ENCODE data around the gene GPR161.
"Not testable (repeated sequence)": the region's sequence is repeated elsewhere in the genome, so short reads cannot be mapped to it uniquely, and the experiment has no call there.

Gene GPR161

DNA sequence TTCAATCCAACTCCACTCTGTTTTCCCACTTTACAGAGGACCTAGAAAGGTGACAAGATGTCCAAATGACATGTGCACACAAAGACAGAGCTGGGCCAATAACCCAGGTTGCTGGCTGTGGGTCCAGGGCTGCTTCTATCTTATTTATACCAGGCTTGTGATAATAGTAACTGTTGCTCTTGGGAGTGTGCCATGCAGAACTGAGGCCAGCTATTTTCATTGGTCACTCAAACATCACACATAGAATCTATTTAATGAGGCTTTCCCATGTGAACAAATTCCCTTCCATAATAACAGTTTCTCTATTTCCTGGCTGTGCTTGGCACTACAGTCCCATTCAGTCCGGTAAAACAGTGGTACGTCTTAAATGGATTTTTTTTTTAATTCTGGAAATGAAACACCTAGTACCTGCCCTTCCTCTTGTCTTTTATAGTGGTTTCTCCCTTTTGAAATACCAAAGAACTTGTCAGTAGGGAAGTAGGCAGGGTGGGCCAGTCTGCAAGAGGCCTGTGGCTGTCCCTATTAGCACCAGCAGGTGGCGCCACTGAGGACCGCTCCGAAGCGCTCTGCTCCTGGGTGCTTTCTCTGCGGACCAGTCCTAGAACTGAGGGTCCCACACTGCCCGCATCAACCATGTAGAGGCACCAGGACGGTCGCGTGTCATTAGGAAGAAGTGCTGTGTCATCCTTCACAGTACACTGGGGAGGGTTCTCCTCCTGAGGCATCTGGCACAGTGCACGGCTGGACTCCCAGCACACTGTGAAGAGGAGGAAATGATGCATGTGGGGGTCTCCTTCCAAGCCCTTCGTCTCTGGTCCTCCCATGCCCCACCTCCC, 52.1 kb downstream of the GPR161 start:
- DNase-seq, result no peak

GRCh38 chr1:168083456-168084325, 53.0 kb downstream of the GPR161 start:
- DNase-seq, result no peak

GRCh38 chr1:168082008-168082876, 54.5 kb downstream of the GPR161 start:
- peak; percentile 47 for DNase-seq

GRCh38 chr1:168081373-168082007, 55.2 kb downstream of the GPR161 start:
- DNase-seq, result no peak

GRCh38 chr1:168079761-168080160, 57.0 kb downstream of the GPR161 start:
- DNase-seq, result no peak

GRCh38 chr1:168069384-168069783, 67.3 kb downstream of the GPR161 start:
- DNase-seq, result no peak

- DNase-seq, result no peak
Observed at GRCh38 chr1:168065506-168065905, 71.2 kb downstream of the GPR161 start.

GRCh38 chr1:168064216-168064615, 72.5 kb downstream of the GPR161 start:
- no peak for DNase-seq

DNA sequence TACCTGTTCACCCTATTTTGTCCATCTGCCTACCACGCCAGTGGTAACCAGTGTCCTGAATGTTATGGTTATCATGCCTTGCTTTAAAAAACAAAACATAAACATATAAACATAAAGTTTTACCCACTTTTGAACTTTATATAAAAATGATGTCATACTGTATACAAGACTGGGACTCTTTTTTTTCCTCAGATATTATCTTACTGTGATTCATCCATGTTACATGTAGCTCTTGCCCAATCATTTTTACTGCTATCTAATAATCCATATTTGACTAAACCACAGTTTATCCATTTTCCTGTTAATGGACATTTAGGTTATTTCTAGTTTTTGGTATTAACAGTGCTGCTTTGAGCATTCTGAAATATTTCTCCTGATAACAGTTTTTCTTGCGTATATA, 78.8 kb downstream of the GPR161 start:
- DNase-seq, result no peak

GRCh38 chr1:168057355-168057754, 79.4 kb downstream of the GPR161 start:
- no peak for DNase-seq

DNA sequence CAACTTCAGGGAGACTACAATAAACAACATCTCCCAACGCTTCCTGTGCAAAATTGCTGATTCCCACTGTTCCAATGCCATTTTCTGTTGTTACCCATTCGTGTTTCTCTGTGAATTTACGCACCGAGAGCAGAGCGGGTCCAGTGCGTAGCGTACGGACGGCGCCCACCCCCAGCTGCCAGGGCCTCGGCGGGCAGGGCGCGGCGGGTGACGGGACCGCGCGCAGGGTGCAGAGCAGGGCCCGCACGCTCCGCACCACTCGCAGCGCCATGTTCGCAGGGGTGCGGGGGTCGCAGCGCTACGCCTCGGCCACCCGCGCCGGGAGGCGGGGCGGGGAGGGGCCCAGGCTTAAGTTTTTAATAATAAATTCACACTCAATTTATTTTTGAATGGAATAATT, 80.6 kb downstream of the GPR161 start:
- not testable (repeated sequence) for DNase-seq

GRCh38 chr1:168054117-168054516, 82.6 kb downstream of the GPR161 start:
- DNase-seq, result no peak

DNA sequence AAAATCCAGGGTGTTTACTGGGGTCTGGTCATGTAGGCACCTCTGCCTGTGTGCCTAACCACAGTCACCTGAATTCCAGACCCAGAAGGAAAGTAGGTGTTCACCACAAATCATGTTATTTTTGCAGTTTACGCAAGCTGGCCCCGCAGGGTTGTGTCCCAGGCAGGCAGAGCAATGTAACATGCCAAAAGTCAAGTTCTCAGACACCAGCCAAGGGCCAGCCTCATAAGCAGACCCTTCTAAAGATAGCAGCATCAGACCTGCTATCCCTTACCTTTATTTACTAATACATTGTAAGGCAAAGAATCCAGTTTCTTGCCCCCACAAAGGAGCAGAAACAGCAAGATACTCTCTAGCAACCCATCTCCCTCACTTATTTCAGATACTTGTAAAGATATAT, 83.0 kb downstream of the GPR161 start:
- DNase-seq, result no peak

- DNase-seq, result no peak
Observed at GRCh38 chr1:168050880-168051279, 85.8 kb downstream of the GPR161 start.

GRCh38 chr1:168050307-168050706, 86.4 kb downstream of the GPR161 start:
- no peak for DNase-seq

GRCh38 chr1:168045311-168045710, 91.4 kb downstream of the GPR161 start:
- DNase-seq, result no peak

GRCh38 chr1:168042362-168042761, 94.4 kb downstream of the GPR161 start:
- no peak for DNase-seq

GRCh38 chr1:168035345-168035744, 101.4 kb downstream of the GPR161 start:
- no peak for DNase-seq

DNA sequence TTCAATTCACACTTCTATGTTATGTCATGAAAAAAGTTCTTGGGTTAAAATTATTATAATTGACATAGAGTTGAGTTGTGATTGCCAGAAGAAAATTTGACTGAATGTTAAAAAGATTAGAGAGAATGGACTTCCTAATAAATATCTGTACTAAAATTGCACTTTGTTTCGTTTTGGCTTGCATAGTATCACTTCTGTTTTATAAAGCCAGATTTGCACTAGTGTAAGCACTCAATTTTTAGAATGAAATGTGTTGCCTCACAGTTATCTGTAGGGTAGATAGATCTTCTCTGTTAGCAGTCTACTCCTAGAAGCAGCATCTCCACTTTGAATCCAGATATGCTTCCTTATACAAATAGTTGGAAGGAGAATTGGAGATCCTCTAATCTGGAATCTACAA, 104.7 kb downstream of the GPR161 start:
- no peak for DNase-seq

DNA sequence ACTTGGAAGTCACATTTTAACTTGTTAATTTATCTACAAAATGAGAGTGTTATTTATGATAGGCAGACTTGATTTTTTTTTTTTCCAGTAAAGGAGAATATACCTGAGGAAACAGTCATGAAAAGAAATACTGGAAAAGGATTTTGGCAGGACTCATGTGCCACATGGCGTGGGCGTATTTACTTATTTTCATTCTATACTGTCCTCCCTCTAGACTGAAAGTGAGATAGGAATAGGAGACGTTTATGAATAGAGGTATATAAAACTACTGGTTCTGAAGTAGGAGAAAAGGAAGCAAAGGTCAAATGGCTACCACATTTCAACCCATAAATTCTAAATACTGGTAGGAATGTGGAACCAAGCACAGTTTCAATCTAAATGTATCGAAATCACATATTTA, 105.1 kb downstream of the GPR161 start:
- no peak for DNase-seq

GRCh38 chr1:168031198-168031597, 105.5 kb downstream of the GPR161 start:
- no peak for DNase-seq
